Sigmoid colon (tissue), 4 donors: ENCODE data around the gene DMRT2.

ENCODE experiments used
- CTCF ChIP-seq, 4 experiments: fragments of 450-650 bp in 3 of 4; fragments of 200-600 bp in 1 of 4; IDR thresholded peaks; one replicate each; pipeline ENCODE4 v1.5.1; 2016 to 2019; ENCODE audit warnings: antibody characterized with exemption in 4 of 4, mild to moderate bottlenecking in 3 of 4, moderate library complexity in 2 of 4
- POLR2A ChIP-seq, 2 donors: fragments of 450-650 bp; IDR thresholded peaks; one replicate each; pipeline ENCODE4 v1.6.1; 2016; ENCODE audit warnings: antibody characterized with exemption in 2 of 2, mild to moderate bottlenecking in 2 of 2, moderate library complexity in 2 of 2
- POLR2AphosphoS5 ChIP-seq, 4 donors: sonication (generic); formaldehyde crosslinking; IDR thresholded peaks; one replicate each; pipeline ENCODE4 v1.6.1; 2017; ENCODE audit warnings: antibody characterized with exemption in 4 of 4

- no peak for TF ChIP-seq CTCF (IDR thresholded peaks at IDR 0.05)
- no peak for TF ChIP-seq POLR2AphosphoS5 (IDR thresholded peaks at IDR 0.05)
- TF ChIP-seq POLR2A (IDR thresholded peaks at IDR 0.05): no peak
These were observed 48.3 kb upstream of the DMRT2 start for GRCh38 chr9:1001838-1002237.
